GM18909 (cell line): Measurements from ENCODE around the gene XKR7.
"Not testable (repeated sequence)": the region's sequence is repeated elsewhere in the genome, so short reads cannot be mapped to it uniquely, and the experiment has no call there.

Experiments
- ATAC-seq: cut with Tn5 transposase; IDR thresholded peaks from one replicate; pipeline ENCODE4 v1.9.1; 2021; ENCODE audit warnings: mild to moderate bottlenecking; ENCODE audit not compliant: unreplicated experiment, poor library complexity

The XKR7 gene, protein sequence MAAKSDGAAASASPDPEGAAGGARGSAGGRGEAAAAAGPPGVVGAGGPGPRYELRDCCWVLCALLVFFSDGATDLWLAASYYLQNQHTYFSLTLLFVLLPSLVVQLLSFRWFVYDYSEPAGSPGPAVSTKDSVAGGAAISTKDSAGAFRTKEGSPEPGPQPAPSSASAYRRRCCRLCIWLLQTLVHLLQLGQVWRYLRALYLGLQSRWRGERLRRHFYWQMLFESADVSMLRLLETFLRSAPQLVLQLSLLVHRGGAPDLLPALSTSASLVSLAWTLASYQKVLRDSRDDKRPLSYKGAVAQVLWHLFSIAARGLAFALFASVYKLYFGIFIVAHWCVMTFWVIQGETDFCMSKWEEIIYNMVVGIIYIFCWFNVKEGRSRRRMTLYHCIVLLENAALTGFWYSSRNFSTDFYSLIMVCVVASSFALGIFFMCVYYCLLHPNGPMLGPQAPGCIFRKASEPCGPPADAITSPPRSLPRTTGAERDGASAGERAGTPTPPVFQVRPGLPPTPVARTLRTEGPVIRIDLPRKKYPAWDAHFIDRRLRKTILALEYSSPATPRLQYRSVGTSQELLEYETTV

DNA sequence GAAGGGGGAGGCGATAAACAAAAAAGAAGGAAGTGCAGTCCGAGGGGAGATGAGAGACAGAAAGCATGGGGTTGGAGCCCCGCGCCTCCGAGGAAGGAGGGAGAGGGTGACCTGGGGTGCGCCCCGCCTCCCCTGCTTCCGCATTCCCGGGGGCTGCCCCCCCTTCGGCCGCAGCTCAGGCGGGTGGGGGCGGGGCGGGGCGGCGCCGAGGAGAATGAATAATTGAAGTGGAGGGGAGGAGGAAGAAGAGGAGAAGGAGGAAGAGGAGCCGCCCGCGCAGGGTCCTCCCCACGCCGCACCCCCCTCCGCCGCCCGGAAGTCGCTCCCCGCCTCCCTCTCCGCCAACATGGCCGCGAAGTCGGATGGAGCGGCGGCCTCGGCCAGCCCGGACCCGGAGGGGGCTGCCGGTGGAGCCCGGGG lies at the start of gene XKR7:
XKR7 (plus strand) TSS at position 322 of the 420 bp plus-strand sequence; CDS start at position 347, 25 bp downstream.
- no peak for ATAC-seq

DNA sequence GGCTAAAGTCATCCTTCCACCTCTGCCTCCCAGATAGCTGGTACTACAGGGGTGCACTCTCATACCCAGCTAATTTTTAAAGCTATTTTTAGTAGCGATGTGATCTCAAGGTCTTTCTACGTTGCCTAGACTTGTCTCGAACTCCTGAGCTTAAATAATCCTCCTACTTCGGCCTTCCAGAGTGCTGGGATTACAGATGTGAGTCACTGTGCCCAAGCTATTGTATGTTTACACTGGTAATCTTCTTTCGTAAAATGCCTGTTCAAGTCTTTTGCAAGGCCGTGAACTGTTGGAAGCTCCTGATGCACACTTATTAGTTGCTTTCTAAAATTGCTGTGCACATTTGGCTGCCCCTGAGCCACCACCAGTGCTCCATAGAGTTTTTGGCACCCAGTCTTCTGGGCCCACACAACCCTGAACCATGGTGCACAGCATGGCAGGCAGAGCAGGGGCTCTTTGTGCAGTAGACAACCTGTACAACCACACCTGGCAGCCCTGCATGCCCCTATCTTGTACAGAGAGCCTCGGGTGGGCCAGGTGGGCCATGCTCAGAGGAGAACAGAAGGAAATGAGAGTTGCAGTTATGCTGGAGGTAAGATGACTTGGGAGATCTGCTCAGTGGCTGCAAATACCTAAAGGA lies 49.4 kb upstream of the XKR7 start:
- ATAC-seq: no peak

DNA sequence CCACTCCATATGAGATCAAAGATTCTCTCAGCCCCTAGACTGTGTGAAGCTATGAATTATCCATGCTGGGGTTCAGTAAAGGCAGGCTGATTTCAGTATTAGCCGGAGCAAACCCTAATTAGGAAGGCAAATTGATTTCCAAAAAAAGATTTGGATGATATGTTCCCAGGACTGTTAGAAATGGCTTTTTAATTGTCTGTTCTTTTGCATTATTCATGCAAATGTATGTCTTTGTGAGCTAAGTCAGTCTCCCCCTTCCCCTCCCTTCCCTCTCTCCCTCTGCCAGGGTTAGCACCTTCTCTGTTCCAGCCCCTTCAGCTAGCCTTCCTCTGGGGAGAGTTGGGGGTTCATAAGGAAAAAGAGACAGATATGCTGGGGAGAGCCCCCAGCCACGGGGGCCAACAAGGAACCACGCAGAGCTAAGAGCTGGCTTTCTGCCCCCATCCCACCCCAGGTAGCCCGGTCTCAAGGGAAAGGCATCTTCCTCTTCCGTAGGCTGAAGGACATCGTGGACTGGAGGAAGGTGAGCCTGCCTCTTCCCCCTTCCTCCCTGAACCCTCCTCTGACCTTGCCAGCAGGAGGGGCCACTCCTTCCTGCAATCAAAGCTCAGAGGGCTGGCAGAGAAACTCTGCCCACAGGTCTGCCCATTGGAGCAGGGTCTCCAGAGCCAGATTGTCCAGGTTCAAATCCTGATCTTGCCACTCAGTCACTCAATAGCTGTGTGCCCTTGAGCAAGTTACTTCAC lies 48.4 kb upstream of the XKR7 start:
- ATAC-seq: no peak

DNA sequence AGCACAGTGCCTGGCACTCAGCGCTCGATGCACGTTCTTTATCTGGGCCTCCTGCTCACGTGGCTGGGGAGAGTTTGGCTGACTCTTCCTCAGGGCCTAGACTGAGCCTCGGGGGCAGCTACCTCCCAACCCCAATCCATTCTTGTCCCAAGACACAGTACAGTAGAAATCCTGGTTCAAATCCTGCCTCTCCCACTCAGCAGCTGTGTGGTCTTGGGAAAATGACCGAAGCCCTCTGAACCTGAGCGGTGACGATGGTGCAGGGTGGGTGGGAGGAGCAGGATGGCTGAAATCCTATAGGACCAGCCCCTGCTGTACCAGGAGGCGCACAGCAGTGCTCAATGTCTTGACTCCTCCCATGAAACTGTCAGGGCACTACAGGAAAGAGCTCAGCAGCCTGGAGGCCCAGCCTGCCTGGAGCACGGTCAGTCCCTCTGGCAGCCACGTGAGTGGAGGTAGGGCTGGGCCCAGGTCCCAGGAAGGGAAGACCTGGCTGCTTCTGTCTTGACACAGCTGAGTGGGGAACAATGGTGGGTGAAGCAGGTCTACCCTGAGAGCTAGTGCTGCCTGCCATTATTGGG lies 47.6 kb upstream of the XKR7 start:
- no peak for ATAC-seq

DNA sequence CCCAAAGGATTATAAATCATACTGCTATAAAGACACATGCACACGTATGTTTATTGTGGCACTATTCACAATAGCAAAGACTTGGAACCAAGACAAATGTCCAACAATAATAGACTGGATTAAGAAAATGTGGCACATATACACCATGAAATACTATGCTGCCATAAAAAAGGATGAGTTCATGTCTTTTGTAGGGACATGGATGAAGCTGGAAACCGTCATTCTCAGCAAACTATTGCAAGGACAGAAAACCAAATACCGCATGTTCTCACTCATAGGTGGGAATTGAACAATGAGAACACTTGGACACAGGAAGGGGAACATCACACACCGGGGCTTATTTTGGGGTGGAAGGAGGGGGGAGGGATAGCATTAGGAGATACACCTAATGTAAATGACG lies 46.5 kb upstream of the XKR7 start:
- ATAC-seq: not testable (repeated sequence)

DNA sequence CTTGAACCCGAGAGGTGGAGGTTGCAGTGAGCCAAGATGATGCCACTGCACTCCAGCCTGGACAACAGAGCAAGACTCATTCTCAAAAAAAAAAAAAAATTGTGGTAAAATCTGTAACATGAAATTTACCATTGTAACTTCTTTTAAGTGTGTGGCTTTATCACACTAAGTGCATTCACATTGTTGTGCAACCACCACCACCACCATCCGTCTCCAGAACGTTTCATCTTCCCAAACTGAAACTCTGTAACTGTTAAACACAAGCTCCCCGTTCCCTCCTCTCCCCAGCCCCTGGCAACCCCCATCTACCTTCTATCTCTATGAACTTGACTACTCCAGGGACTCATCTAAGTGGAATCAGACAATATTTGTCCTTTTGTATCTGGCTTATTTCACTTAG lies 45.8 kb upstream of the XKR7 start:
- ATAC-seq: no peak

DNA sequence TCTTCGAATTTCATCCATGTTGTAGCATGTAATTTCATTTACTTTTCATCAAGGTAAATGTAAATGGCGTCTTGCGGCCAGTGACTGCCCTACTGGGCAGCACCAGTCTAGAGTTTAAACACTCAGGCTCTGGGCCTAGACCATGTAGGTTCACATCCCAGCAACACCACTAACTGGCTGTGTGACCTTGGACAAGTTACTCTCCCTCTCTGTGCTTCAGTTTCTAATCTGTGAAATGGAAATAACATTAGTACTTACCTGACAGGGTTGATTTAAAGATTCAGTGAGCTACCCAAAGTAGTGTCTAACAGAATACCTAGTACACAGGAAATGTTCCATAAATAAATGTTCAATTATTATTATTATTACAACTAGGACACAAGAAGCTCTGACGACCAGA lies 45.4 kb upstream of the XKR7 start:
- ATAC-seq: no peak

DNA sequence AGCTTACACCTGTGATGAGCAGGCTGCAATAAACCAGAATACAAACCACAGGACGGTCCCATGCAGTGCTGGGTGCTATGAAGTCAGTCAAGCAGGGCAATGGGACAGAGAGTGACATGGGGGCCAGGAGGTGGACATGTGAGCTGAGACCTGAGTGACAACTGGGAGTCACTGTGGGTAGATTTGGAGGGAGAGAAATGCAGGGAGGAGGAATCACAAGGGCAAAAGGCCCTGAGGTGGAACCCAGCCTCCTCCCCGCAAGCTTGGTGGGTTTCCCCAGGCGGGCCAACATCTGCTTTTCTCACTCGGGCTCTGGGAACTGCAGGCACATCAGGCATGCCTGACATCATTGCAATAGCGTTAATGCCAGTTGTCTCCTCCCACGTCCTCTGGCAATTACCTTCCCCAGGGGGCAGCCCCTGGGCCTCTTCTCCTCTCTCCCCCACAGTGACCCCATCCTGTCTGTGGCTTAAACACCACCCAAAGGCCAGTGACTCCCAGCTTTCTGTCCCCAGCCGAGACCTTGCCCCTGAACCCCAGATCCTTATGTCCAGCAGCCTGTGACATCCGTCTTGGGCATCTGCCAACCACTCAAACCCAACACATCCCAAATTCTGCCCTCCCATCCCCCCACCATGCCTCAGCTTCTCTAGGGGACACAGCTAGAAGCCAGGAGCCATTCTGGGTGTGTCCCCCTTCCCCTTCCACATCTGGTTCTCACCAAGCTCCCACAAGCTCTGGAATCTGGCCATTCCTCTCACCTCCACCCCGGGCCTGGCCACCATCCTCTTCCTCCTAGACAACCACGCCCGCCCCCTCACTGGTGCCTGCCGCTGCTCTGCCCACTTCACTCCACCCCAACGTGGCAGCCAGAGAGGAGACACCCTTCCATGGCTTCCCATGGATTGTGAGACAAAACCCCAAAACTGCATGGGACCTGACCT lies 44.3 kb upstream of the XKR7 start:
- peak; percentile 54 for ATAC-seq

DNA sequence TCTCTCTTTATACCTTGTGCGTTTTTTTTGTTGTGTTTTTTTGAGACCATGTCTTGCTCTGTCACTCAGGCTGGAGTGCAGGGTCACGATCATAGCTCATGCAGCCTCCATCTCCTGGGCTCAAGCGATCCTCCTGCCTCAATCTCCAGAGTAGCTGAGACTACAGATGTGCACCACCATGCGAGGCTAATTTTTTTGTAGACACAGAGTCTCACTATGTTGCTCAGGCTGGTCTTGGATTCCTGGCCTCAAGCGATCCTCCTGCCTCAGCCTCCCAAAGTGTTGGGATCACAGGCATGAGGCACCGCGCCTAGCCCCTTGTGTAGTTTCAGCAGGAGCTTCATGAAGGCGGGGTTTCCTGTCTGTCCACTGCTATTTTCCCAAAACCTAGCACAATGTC lies 43.4 kb upstream of the XKR7 start:
- no peak for ATAC-seq

DNA sequence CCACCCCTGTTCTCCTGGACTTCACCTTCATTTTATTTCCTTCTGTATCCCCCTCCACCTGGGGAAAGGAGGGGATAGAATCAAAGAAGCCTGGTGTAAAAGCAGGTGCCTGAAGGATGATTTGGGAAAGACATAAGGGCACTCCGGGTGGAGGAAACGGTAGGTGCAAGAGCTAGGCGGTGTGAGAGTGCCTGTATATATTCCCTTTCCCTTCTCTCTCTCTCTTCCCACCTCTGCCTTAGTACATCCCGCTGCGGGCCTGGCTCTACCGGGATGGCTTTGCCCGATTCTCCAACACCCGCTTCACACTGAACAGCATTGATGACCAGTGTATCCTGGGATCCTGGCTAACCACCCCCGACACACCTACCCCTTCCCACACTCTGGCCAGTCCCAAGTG lies 42.3 kb upstream of the XKR7 start:
- no peak for ATAC-seq

DNA sequence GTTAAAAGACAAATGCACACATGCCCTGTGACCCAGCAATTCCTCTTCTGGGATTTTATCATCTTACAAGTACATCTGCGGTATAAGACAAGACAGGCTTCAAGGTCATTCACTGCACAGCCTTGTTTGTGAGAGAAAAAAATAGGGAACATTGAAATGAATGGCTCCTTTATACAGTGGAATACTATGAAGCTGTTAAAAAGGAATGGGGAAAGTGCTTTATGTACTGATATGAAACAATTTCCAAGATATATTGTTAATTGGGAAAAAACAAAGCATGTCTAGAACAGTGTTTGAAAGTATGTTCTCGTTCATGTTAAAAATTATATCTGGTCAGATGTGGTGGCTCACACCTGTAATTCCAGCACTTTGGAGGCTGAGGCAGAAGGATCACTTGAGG lies 41.5 kb upstream of the XKR7 start:
- ATAC-seq: no peak

DNA sequence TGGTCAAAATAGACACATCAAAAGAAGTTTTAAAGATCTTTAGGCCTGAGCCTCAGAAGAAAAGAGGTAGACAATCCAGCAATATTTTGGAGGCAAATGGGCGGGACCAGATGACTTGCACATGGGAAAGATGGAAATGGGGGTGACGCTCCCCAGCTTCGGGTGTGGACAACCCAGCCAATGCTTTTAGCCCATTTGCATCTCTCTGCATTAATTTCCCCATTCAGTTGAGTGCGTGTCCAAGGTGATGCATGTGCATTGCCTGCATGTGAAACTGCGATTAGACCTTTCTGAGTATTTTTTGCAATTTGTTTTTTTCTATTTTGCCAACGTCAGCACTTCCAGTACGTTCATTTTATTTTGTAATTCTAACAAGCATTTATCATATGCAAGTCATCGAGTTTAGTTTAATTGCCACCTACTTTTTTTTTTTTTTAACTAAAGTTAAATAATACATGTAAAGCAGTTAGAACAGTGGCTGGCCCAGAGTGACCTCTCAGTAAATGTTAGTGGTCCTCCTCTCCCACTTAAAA lies 40.3 kb upstream of the XKR7 start:
- ATAC-seq: no peak

DNA sequence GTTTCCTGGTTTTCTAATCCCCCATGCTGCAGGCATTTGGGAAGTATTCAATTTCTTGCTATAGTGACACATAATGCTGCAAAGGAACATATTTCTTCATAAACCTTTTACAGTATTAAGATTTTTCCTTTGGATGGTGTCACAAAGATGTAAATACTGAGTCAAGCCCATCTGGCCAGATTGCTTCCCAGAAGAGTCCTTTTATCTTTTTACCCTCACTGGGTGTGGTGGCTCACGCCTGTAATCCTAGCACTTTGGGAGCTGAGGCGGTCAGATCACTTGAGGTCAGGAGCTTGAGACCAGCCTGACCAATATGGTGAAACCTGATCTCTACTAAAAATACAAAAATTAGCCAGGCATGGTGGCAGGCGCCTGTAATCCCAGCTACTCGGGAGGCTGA lies 38.3 kb upstream of the XKR7 start:
- not testable (repeated sequence) for ATAC-seq

DNA sequence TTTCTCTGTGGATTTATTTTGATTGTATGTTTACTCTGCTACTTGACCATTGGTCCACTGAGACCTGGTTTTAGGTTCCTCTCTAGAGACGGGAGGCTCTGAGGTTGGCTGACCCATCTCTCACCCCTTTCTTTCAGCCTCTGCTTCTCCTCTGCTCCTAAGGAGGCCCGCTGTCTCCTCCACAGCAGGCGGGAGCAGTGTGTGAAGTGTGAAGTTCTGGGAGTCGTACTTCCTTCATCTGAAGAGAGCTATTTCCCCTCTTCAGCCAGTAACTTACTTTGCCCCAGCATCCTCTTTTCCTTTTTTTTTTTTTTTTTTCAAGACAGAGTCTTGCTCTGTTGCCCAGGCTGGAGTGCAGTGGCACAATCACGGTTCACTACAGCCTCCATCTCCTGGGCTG lies 37.2 kb upstream of the XKR7 start:
- ATAC-seq: no peak

DNA sequence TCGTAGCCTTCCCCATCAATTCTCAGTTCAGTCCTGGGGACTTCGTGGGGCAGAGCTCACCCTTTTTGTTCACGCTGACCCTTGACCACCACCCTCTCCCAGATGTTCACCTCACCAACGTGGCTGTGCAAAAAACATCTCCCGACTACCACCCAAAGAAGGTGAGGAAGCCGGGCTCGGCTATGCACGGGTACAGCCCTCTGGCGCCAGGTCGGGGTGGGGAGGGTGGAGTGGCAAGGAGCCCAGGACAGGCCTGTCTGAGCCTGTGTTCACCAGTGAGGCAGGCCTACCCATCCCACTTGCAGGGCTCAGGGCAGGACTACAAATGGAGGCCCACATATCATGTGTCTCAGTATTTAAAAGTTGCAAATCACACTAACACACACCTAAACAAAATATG lies 34.3 kb upstream of the XKR7 start:
- ATAC-seq: no peak

DNA sequence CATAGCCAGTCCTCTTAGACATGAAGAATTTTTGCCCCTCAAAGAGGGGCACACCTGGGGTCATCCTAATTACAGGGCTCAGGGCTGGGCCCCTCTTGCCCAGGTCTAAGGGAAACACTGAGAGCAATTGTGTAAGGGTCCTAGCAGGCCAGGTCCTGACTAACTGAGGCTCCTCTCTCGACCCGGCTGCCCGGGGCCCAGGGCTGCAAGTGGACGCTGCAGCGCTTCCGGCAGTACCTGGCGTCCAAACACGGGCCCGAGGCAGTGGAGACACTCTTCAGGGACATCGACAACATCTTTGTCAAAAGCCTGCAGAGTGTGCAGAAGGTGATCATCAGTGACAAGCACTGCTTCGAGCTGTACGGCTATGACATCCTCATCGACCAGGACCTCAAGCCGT lies 33.5 kb upstream of the XKR7 start:
- ATAC-seq: no peak

DNA sequence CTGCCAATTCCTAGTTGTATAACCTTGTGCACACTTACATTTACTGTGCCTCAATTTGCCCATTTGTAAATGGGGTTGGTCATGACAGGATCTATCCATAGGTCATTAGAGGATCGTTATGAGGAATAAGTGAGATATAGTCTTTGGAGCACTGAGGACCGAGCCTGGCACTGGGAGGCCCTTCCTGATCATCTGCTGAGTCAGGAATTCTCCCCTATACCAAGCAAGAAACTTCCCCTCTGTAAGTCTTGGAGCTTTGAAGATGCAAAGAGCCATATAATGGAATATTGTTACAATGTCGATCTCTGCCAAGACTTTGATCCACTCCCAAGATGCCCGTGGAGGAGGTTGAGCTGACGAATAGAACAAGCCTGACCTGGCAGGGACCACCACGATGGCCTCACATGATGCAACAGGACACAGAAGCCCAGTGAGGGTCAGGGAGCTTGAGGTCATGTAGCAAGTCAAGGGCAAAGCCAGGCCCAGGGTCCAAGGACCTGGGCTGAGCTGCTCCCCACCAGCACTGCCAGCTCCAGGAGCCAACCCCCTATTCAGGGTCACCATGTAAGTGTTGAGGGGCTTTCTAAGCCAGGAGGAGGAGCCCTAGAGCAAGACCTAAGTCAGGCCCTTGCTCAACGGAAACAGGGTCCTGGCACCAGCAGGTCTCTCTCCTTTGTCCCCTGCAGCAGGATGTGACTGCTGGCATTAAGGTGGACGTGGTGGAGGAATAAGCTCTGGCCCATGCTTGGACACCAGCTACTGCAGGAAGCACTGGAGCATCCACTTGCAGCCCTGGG lies 32.8 kb upstream of the XKR7 start:
- no peak for ATAC-seq

DNA sequence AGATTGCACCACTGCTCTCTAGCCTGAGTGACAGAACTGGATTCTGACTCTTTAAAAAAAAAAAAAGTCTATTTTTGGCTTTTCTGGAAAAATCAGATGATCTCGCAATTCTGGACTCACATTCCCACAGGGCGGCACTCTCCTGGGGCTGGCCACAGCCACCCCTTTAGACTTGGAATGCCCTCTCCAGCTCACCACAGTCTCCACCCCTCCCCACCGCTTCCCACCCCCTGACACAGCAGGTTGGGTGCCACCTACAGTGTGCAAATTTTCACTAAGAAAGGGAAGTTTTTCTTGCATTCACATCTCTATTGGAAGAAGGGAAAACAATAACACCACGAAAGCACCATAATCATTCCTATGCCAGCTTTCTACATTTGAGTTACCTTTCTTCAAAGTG lies 31.5 kb upstream of the XKR7 start:
- no peak for ATAC-seq
